PFSK-1 (cell line): ENCODE results near the gene HDAC3.

Source experiments
- POLR2AphosphoS5 ChIP-seq: IDR thresholded peaks from 2 replicates; pipeline ENCODE4 v1.6.1; 2012; ENCODE audit warnings: low read depth, mild to moderate bottlenecking, control low read depth, low read length, moderate library complexity
- TF ChIP-seq, protein P1 (sequence below), 2 experiments: IDR thresholded peaks; 2 replicates each; pipeline versions ENCODE4 v1.6.1 to v1.8.0; 2011 to 2012; ENCODE audit warnings: low read depth in 2 of 2, low read length in 2 of 2, control low read depth in 1 of 2, inconsistent platforms in 1 of 2, mild to moderate bottlenecking in 1 of 2, moderate library complexity in 1 of 2; ENCODE audit not compliant: insufficient read depth in 1 of 2

DNA sequence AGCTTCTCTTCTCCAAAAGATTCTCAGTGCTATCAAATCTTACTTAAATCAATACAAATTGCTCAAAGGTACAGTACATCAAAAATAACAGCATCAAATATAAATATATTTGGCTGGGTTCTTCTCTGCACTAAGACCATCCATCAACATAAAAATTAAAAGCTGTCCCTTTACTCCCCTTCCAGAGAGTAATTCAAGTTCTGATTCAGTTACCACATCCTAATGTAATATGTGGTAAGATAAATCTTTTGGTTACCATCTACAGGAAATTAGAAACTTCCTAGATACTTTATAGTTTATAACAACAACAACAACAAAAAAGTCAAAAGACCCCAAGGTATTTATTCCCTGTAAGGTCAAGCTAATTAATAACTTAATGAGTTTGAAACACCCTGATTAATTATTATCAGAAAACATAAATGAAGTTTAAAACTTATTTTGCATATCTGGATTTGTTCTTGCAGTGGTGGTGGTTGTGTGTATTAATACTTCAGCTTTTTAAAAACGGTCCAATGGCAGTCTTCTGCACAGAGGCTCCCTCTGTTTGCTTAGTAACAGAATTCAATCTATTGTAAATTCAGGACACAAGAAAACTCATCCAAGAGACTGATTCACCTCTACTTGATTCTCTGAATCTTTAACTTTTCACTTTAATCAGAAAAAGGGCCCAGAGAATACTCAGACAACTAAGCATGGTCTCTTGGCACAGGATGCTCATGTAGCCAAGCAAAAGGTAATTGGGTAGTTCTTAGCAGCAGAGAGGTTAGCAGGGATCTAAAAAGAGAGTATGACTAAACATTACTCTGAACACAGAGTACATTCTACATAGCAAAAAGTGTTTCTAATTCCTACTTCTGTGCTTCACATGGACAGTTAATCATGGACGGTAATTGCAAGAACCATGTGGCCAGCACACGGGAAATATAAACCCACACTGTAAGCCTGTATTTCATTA is 38.0 kb downstream of the HDAC3 start:
- TF ChIP-seq, protein P1, sequence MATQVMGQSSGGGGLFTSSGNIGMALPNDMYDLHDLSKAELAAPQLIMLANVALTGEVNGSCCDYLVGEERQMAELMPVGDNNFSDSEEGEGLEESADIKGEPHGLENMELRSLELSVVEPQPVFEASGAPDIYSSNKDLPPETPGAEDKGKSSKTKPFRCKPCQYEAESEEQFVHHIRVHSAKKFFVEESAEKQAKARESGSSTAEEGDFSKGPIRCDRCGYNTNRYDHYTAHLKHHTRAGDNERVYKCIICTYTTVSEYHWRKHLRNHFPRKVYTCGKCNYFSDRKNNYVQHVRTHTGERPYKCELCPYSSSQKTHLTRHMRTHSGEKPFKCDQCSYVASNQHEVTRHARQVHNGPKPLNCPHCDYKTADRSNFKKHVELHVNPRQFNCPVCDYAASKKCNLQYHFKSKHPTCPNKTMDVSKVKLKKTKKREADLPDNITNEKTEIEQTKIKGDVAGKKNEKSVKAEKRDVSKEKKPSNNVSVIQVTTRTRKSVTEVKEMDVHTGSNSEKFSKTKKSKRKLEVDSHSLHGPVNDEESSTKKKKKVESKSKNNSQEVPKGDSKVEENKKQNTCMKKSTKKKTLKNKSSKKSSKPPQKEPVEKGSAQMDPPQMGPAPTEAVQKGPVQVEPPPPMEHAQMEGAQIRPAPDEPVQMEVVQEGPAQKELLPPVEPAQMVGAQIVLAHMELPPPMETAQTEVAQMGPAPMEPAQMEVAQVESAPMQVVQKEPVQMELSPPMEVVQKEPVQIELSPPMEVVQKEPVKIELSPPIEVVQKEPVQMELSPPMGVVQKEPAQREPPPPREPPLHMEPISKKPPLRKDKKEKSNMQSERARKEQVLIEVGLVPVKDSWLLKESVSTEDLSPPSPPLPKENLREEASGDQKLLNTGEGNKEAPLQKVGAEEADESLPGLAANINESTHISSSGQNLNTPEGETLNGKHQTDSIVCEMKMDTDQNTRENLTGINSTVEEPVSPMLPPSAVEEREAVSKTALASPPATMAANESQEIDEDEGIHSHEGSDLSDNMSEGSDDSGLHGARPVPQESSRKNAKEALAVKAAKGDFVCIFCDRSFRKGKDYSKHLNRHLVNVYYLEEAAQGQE (IDR thresholded peaks at IDR 0.05; ENCODE audit: insufficient read depth in 1 of 2, low read depth in 2 of 2, low read length in 2 of 2), result no peak
- no peak for TF ChIP-seq POLR2AphosphoS5
